Endothelial cell of umbilical vein (primary cell): ENCODE results near the gene KHDC3L. TPM values are rescaled to one million over a fixed set of nuclear protein-coding genes. Genes with fewer than 3 reads are reported as not detected.

Source experiments
- BruUV-seq: library from RNA; stranded (reverse); fragments of 400-500 nt; replicated peaks from 2 replicates; lab custom pipeline; 2021; lab: Mats Ljungman, UMichigan
- CTCF ChIA-PET: fragments of 300-600, 350-600 bp; sonication (Branson Sonifier 250); formaldehyde crosslinking; loops from one replicate; lab custom pipeline; 2021; ENCODE audit warnings: antibody characterized with exemption, inconsistent platforms; lab: Charles Lee
- POLR2A ChIA-PET: fragments of 300-600, 350-600 bp; sonication (Branson Sonifier 250); formaldehyde crosslinking; loops from one replicate; lab custom pipeline; 2021; ENCODE audit warnings: antibody characterized with exemption, inconsistent platforms; lab: Charles Lee
- DNase-seq: peaks from one replicate; pipeline ENCODE4 v3.0.0-alpha.2; 2011; ENCODE audit warnings: low read depth, low spot score
- FAIRE-seq: peaks from 2 replicates; lab custom pipeline; 2011; peaks lifted over from hg19 to GRCh38; lab: Jason Lieb, UNC
- H2AFZ ChIP-seq: 2 replicates; pipeline ENCODE4 v1.6.0; 2012; ENCODE audit warnings: low read depth, low read length, control low read depth, inconsistent platforms
- H3K27ac ChIP-seq: 2 replicates; pipeline ENCODE4 v1.5.1; 2011; ENCODE audit warnings: low read depth, mild to moderate bottlenecking, control low read depth, low read length, moderate library complexity; ENCODE audit not compliant: insufficient read depth
- H3K27me3 ChIP-seq, 2 experiments: 2 replicates each; pipeline versions ENCODE4 v1.6.0 to v1.6.1; 2011; ENCODE audit warnings: low read length in 2 of 2, mixed read lengths in 1 of 2; ENCODE audit not compliant: control insufficient read depth in 2 of 2, insufficient read depth in 2 of 2
- H3K36me3 ChIP-seq, 2 experiments: 2 replicates in 1 of 2; 3 replicates in 1 of 2; pipeline ENCODE4 v1.5.1; 2011; ENCODE audit warnings: low read length in 2 of 2, mild to moderate bottlenecking in 1 of 2, moderate library complexity in 1 of 2; ENCODE audit not compliant: control insufficient read depth in 2 of 2, insufficient read depth in 2 of 2; ENCODE audit errors: extremely low read depth in 1 of 2
- H3K4me1 ChIP-seq: 3 replicates; pipeline ENCODE4 v1.5.1; 2011; ENCODE audit warnings: mild to moderate bottlenecking, low read length; ENCODE audit not compliant: control insufficient read depth, insufficient read depth; ENCODE audit errors: extremely low read depth
- H3K4me2 ChIP-seq: 2 replicates; pipeline ENCODE4 v1.6.1; 2011; ENCODE audit warnings: low read length, control low read depth, mixed read lengths; ENCODE audit not compliant: insufficient read depth
- H3K4me3 ChIP-seq, 3 experiments: fragments of 200-600 bp in 1 of 3; sonication (generic), shearing (Covaris generic) in 1 of 3; replicated peaks in 1 of 3; 2 replicates each; pipeline ENCODE4 v1.5.1; 2011 to 2016; ENCODE audit warnings: control low read depth in 3 of 3, low read length in 3 of 3, mild to moderate bottlenecking in 2 of 3, inconsistent platforms in 1 of 3, low read depth in 1 of 3, moderate library complexity in 1 of 3; ENCODE audit not compliant: insufficient read depth in 1 of 3
- H3K79me2 ChIP-seq: 2 replicates; pipeline ENCODE4 v1.6.0; 2012; ENCODE audit warnings: low read length, inconsistent platforms; ENCODE audit not compliant: control insufficient read depth, insufficient read depth
- H3K9ac ChIP-seq: replicated peaks from 2 replicates; pipeline ENCODE3; 2011; ENCODE audit warnings: low read length, control low read depth; ENCODE audit not compliant: insufficient read depth; ENCODE audit errors: extremely low read depth
- H3K9me1 ChIP-seq: replicated peaks from 3 replicates; pipeline ENCODE4 v1.6.0; 2011; ENCODE audit warnings: mild to moderate bottlenecking, low read length; ENCODE audit not compliant: control insufficient read depth, insufficient read depth; ENCODE audit errors: extremely low read depth
- H3K9me3 ChIP-seq: replicated peaks from 2 replicates; pipeline ENCODE4 v1.5.1; 2012; ENCODE audit warnings: low read length, inconsistent platforms; ENCODE audit not compliant: control insufficient read depth, insufficient read depth
- H4K20me1 ChIP-seq: replicated peaks from 2 replicates; pipeline ENCODE3; 2011; ENCODE audit warnings: mild to moderate bottlenecking, low read length; ENCODE audit not compliant: control insufficient read depth, insufficient read depth; ENCODE audit errors: extremely low read depth
- EZH2 ChIP-seq: IDR thresholded peaks from 2 replicates; pipeline ENCODE4 v1.6.1; 2012; ENCODE audit warnings: borderline replicate concordance, low read depth, mild to moderate bottlenecking, moderate library complexity, low read length, inconsistent platforms; ENCODE audit not compliant: severe bottlenecking
- FOS ChIP-seq: IDR thresholded peaks from 2 replicates; pipeline ENCODE4 v1.6.1; 2011; ENCODE audit warnings: mild to moderate bottlenecking, low read length, moderate library complexity, borderline replicate concordance; ENCODE audit not compliant: insufficient read depth
- GATA2 ChIP-seq: IDR thresholded peaks from 2 replicates; pipeline ENCODE4 v1.7.0; 2011; ENCODE audit warnings: low read depth, mild to moderate bottlenecking, moderate library complexity, mixed read lengths, low read length; ENCODE audit not compliant: insufficient read length, insufficient read depth
- JUN ChIP-seq: IDR thresholded peaks from 2 replicates; pipeline ENCODE4 v1.6.1; 2011; ENCODE audit warnings: borderline replicate concordance, low read depth; ENCODE audit not compliant: insufficient read length, insufficient read depth
- MYC ChIP-seq: IDR thresholded peaks from one replicate; pipeline ENCODE4 v1.6.1; 2011; ENCODE audit warnings: mild to moderate bottlenecking, low read depth, low read length
- POLR2A ChIP-seq: IDR thresholded peaks from 2 replicates; pipeline ENCODE4 v1.6.1; 2012; ENCODE audit warnings: low read depth, mild to moderate bottlenecking, control low read depth, low read length
- POLR2AphosphoS5 ChIP-seq: IDR thresholded peaks from 2 replicates; pipeline ENCODE4 v1.6.1; 2012; ENCODE audit warnings: low read depth, mild to moderate bottlenecking, control low read depth, low read length, moderate library complexity; ENCODE audit not compliant: insufficient read depth
- dilution Hi-C: fragments of 300-500 bp; cut with MboI; formaldehyde crosslinking; loops from one replicate; pipeline ENCODE4 v1.15.0; 2019; ENCODE audit warnings: low sequenced_read_pairs; ENCODE audit not compliant: extremely low pct_ligation_motif_present
- intact Hi-C: fragments of 100-400 bp; cut with micrococcal nuclease; formaldehyde crosslinking; loops from one replicate; pipeline ENCODE4 v1.10.0; 2022
- polyA plus RNA-seq, 4 experiments: library from polyadenylated mRNA; depleted of rRNA in 3 of 4; stranded (reverse) in 3 of 4; unstranded in 1 of 4; fragments of >200 nt; gene quantifications; 2 replicates each; pipeline versions ENCODE4 v1.2.1 to v1.2.3, GENCODE V29; 2011 to 2012; ENCODE audit warnings: missing spikeins in 1 of 4
- total RNA-seq: library from RNA; stranded (reverse); gene quantifications from 2 replicates; pipeline ENCODE4 v1.2.3, GENCODE V29; 2021
- TF ChIP-seq, protein P1 (sequence below), 2 donors: IDR thresholded peaks; 1 replicate in 1 of 2; 2 replicates in 1 of 2; pipeline ENCODE4 v1.5.1; 2011; ENCODE audit warnings: low read length in 2 of 2, mild to moderate bottlenecking in 2 of 2, moderate library complexity in 2 of 2, control low read depth in 1 of 2, inconsistent platforms in 1 of 2, low read depth in 1 of 2; ENCODE audit not compliant: insufficient read depth in 1 of 2; ENCODE audit errors: extremely low read depth in 1 of 2
- TF ChIP-seq, protein P2 (sequence below): IDR thresholded peaks from 2 replicates; pipeline ENCODE4 v1.6.1; 2011; ENCODE audit not compliant: insufficient read depth, insufficient read length

KHDC3L gene
- total and polyA plus RNA-seq, 2 donors (not counting 3 experiments of a cell fraction or from before 2014, with no cell fraction given), result not detected

DNA sequence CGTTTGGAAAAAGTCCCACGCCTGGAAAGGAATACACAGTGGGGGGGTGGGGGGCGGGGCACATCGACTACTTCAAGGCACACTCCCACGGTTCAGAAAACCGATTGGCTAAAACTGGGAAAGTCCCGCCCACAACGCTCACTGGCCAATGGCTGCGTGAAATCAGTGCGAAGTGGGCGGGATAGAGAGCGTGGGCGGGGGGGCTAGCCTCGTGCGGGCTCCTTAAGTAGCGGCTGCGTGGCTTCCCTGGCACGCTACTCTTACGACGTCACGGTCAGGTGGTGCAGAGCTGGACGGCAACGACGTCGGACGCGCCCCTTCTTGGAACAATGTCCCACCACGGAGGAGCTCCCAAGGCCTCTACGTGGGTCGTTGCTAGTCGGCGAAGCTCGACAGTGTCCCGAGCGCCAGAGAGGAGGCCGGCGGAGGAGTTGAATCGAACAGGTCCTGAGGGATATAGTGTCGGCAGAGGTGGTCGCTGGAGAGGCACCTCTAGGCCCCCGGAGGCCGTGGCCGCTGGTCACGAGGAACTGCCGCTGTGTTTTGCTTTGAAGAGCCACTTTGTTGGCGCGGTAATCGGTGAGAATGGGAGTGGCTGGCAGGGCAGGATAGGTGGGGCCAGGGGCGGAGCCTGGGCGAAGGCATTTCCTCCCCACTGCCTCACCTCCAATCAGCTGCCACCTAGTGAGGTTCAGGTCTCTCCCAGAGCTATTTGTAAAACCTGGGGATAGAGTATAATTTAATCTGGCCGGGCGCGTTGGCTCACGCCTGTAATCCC, 32.3 kb downstream of the KHDC3L start, which contains the start of gene DDX43:
Gene DDX43 (plus strand): TSS at position 252 of the 778 bp plus-strand sequence. CDS start 78 bp downstream, at position 330.
- TSS peak; percentile 41 for BruUV-seq
- H4K20me1 ChIP-seq, result no peaks in the 10 kb centered on the region
- intact Hi-C loops, result no loop called here
- no peaks in the 10 kb centered on the region for H3K9me1 ChIP-seq
- peak within 1 kb of the TSS; percentile 35 for H3K27ac ChIP-seq
- peak within 1 kb of the TSS in 1 of 3 experiments; percentile 35 for H3K4me3 ChIP-seq
- peak within 1 kb of the TSS; percentile 53 for H3K9ac ChIP-seq
- no peaks in the 10 kb centered on the region for H3K27me3 ChIP-seq
- ChIA-PET POLR2A (no interaction called here), CTCF (interaction anchor here (1.0 kb wide), 1 partner anchor 68 kb away, joined by 3 read pairs; no protein-coding TSS in a partner anchor)
- peak within 1 kb of the TSS; percentile 90 for H2AFZ ChIP-seq
- FAIRE-seq (no peak), DNase-seq (peak; percentile 72)
- no peaks in the 10 kb centered on the region for H3K79me2 ChIP-seq
- H3K9me3 ChIP-seq, result no peaks in the 10 kb centered on the region
- TF ChIP-seq EZH2 (no peak), MYC (no peak), POLR2AphosphoS5 (no peak), GATA2 (no peak), JUN (no peak), POLR2A (no peak)
- dilution Hi-C loops, result no loop called here
- H3K4me2 ChIP-seq, result peak within 1 kb of the TSS; percentile 16
- no peaks in the 10 kb centered on the region for H3K4me1 ChIP-seq
- no peaks in the 10 kb centered on the region for H3K36me3 ChIP-seq

DNA sequence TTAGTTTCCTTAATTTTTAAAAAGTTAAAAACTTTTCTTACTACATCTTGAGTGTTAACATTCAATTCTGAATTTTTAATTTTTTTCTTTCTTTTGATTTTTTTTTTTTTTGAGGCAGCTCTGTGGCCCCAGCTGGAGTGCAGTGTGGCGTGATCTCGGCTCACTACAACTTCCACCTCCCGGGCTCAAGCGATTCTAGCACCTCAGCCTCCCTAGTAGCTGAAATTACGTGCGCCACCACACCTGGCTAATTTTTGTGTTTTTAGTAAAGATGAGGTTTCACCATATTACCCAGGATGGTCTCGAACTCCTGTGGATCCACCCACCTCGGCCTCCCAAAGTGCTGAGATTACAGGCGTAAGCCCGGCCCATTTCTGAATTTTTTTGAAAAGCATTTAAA, 33.4 kb downstream of the KHDC3L start:
- Histone ChIP-seq H3K9me3 (no peaks in the 10 kb centered on the region), H3K36me3 (no peaks in the 10 kb centered on the region), H4K20me1 (no peaks in the 10 kb centered on the region), H3K4me2 (no peak overlapping the region), H2AFZ (no peak overlapping the region), H3K79me2 (no peaks in the 10 kb centered on the region), H3K9ac (no peak overlapping the region), H3K9me1 (no peaks in the 10 kb centered on the region), H3K27me3 (no peaks in the 10 kb centered on the region), H3K4me1 (no peaks in the 10 kb centered on the region), H3K4me3 (no peak overlapping the region), H3K27ac (no peak overlapping the region)
- ChIA-PET POLR2A (no interaction called here), CTCF (interaction anchor here (1.0 kb wide), 1 partner anchor 69 kb away, joined by 3 read pairs; no protein-coding TSS in a partner anchor)
- intact Hi-C loops (no loop called here), dilution Hi-C loops (no loop called here)
- FAIRE-seq, result no peak
- BruUV-seq, result no TSS peak
- no peak for DNase-seq
- no peak for TF ChIP-seq GATA2
- TF ChIP-seq FOS, result no peak
- no peak for TF ChIP-seq MYC
- TF ChIP-seq, protein P1, sequence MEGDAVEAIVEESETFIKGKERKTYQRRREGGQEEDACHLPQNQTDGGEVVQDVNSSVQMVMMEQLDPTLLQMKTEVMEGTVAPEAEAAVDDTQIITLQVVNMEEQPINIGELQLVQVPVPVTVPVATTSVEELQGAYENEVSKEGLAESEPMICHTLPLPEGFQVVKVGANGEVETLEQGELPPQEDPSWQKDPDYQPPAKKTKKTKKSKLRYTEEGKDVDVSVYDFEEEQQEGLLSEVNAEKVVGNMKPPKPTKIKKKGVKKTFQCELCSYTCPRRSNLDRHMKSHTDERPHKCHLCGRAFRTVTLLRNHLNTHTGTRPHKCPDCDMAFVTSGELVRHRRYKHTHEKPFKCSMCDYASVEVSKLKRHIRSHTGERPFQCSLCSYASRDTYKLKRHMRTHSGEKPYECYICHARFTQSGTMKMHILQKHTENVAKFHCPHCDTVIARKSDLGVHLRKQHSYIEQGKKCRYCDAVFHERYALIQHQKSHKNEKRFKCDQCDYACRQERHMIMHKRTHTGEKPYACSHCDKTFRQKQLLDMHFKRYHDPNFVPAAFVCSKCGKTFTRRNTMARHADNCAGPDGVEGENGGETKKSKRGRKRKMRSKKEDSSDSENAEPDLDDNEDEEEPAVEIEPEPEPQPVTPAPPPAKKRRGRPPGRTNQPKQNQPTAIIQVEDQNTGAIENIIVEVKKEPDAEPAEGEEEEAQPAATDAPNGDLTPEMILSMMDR (IDR thresholded peaks at IDR 0.05; ENCODE audit: extremely low read depth in 1 of 2, insufficient read depth in 1 of 2, low read depth in 1 of 2, low read length in 2 of 2), result no peak
- TF ChIP-seq EZH2, result no peak
- TF ChIP-seq, protein P2, sequence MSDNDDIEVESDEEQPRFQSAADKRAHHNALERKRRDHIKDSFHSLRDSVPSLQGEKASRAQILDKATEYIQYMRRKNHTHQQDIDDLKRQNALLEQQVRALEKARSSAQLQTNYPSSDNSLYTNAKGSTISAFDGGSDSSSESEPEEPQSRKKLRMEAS, result no peak
- TF ChIP-seq POLR2AphosphoS5, result no peak
- TF ChIP-seq JUN, result no peak
- TF ChIP-seq POLR2A, result no peak
